HepG2 (cell line): ENCODE results near the gene YEATS2. TPM values are rescaled to one million over a fixed set of nuclear protein-coding genes. Genes with fewer than 3 reads are reported as not detected.

ENCODE experiments used
- ARNT ChIP-seq: fragments of 450-650 bp; IDR thresholded peaks from 2 replicates; pipeline ENCODE4 v1.6.1; 2017
- BORCS8-MEF2B ChIP-seq: sonication (generic); formaldehyde crosslinking; IDR thresholded peaks from 2 replicates; pipeline ENCODE4 v1.8.0; 2022; ENCODE audit warnings: mild to moderate bottlenecking, missing genetic modification reagents
- DNMT3B ChIP-seq: conservative IDR thresholded peaks from 2 replicates; pipeline ENCODE4 v1.6.1; 2016; ENCODE audit warnings: missing biosample characterization, control low read depth
- FOXM1 ChIP-seq: sonication (generic); formaldehyde crosslinking; IDR thresholded peaks from 2 replicates; pipeline ENCODE4 v1.5.0; 2020; ENCODE audit warnings: missing genetic modification reagents
- MATR3 ChIP-seq: sonication (generic); formaldehyde crosslinking; IDR thresholded peaks from 2 replicates; pipeline ENCODE4 v1.4.0; 2020; ENCODE audit warnings: missing genetic modification reagents
- NONO ChIP-seq, 2 experiments: fragments of 450-650 bp in 1 of 2; sonication (generic) in 1 of 2; formaldehyde crosslinking in 1 of 2; IDR thresholded peaks in 1 of 2; conservative IDR thresholded peaks in 1 of 2; 2 replicates each; pipeline versions ENCODE4 v1.6.1 to v1.8.0; 2017 to 2022; ENCODE audit warnings: mild to moderate bottlenecking in 1 of 2, missing genetic modification reagents in 1 of 2, moderate library complexity in 1 of 2
- POLR2G ChIP-seq: fragments of 200-400 bp; formaldehyde crosslinking; IDR thresholded peaks from 2 replicates; pipeline ENCODE4 v1.6.1; 2018; ENCODE audit warnings: mild to moderate bottlenecking, low read depth, low read length, moderate library complexity
- RAD21 ChIP-seq: fragments of 450-650 bp; formaldehyde crosslinking; IDR thresholded peaks from 2 replicates; pipeline ENCODE4 v1.5.0; 2020; ENCODE audit warnings: mild to moderate bottlenecking
- SALL1 ChIP-seq: sonication (generic); formaldehyde crosslinking; IDR thresholded peaks from 2 replicates; pipeline ENCODE4 v1.8.0; 2022; ENCODE audit warnings: mild to moderate bottlenecking, missing genetic modification reagents
- SMARCC2 ChIP-seq: fragments of 450-650 bp; IDR thresholded peaks from 2 replicates; pipeline ENCODE4 v1.6.1; 2017; ENCODE audit warnings: antibody characterized with exemption, mild to moderate bottlenecking
- SOX13 ChIP-seq, 3 experiments: fragments of 450-650 bp in 1 of 3; sonication (generic) in 1 of 3; formaldehyde crosslinking in 1 of 3; IDR thresholded peaks in 2 of 3; conservative IDR thresholded peaks in 1 of 3; 2 replicates each; pipeline versions ENCODE4 v1.5.0 to v1.6.1; 2016 to 2020; ENCODE audit warnings: antibody characterized with exemption in 1 of 3, mild to moderate bottlenecking in 1 of 3, missing compliant biosample characterization in 1 of 3, missing genetic modification reagents in 1 of 3, moderate library complexity in 1 of 3
- ZKSCAN5 ChIP-seq: sonication (generic); formaldehyde crosslinking; IDR thresholded peaks from 2 replicates; pipeline ENCODE4 v1.5.1; 2020; ENCODE audit warnings: mild to moderate bottlenecking, missing genetic modification reagents
- ZNF354B ChIP-seq: sonication (generic); formaldehyde crosslinking; IDR thresholded peaks from 2 replicates; pipeline ENCODE4 v1.8.0; 2022; ENCODE audit warnings: mild to moderate bottlenecking, missing genetic modification reagents
- ZNF460 ChIP-seq: sonication (generic); formaldehyde crosslinking; IDR thresholded peaks from 2 replicates; pipeline ENCODE4 v1.5.1; 2020; ENCODE audit warnings: missing genetic modification reagents, mild to moderate bottlenecking, borderline replicate concordance
- ZNF564 ChIP-seq: sonication (generic); formaldehyde crosslinking; IDR thresholded peaks from 2 replicates; pipeline ENCODE4 v1.8.1; 2023; ENCODE audit warnings: mild to moderate bottlenecking, missing genetic modification reagents
- ZNF572 ChIP-seq: sonication (generic); formaldehyde crosslinking; IDR thresholded peaks from 2 replicates; pipeline ENCODE4 v1.5.1; 2020; ENCODE audit warnings: mild to moderate bottlenecking, missing genetic modification reagents
- ZNF709 ChIP-seq: sonication (generic); formaldehyde crosslinking; IDR thresholded peaks from 2 replicates; pipeline ENCODE4 v1.5.0; 2020; ENCODE audit warnings: mild to moderate bottlenecking, missing genetic modification reagents
- ZNF720 ChIP-seq: sonication (generic); formaldehyde crosslinking; IDR thresholded peaks from 2 replicates; pipeline ENCODE4 v1.4.0; 2020; ENCODE audit warnings: missing genetic modification reagents
- ZNF747 ChIP-seq: sonication (generic); formaldehyde crosslinking; IDR thresholded peaks from 2 replicates; pipeline ENCODE4 v1.8.1; 2023; ENCODE audit warnings: missing genetic modification reagents, mild to moderate bottlenecking, borderline replicate concordance
- polyA plus RNA-seq, 8 experiments: library from polyadenylated mRNA; depleted of rRNA in 3 of 8; stranded (reverse) in 7 of 8; unstranded in 1 of 8; fragments of >200 nt; fragmentation: Illumina TruSeq in 4 of 8; extraction: Trizol in 4 of 8; gene quantifications; 2 replicates each; pipeline versions ENCODE4 v1.2.1 to v1.2.3, GENCODE V29; 2011 to 2016; ENCODE audit warnings: low read depth in 4 of 8, missing spikeins in 1 of 8, mixed read lengths in 1 of 8; ENCODE audit not compliant: insufficient read depth in 1 of 8
- total RNA-seq, 5 experiments: library from RNA; depleted of rRNA; stranded (reverse); fragments of >200 nt; fragmentation: Illumina TruSeq; extraction: Trizol; gene quantifications; 2 replicates each; pipeline ENCODE4 v1.2.3, GENCODE V29; 2016; ENCODE audit warnings: low read depth in 1 of 5
- TF ChIP-seq, protein P1 (sequence below): sonication (generic); formaldehyde crosslinking; IDR thresholded peaks from 2 replicates; pipeline ENCODE4 v1.5.0; 2020; ENCODE audit warnings: mild to moderate bottlenecking, missing genetic modification reagents, moderate library complexity
- TF ChIP-seq, protein P2 (sequence below): sonication (generic); formaldehyde crosslinking; IDR thresholded peaks from 2 replicates; pipeline ENCODE4 v1.8.1; 2023; ENCODE audit warnings: mild to moderate bottlenecking, moderate library complexity, missing genetic modification reagents
- TF ChIP-seq, protein P3 (sequence below): sonication (generic); formaldehyde crosslinking; IDR thresholded peaks from 2 replicates; pipeline ENCODE4 v1.8.0; 2022; ENCODE audit warnings: missing genetic modification reagents, mild to moderate bottlenecking, borderline replicate concordance
- TF ChIP-seq, protein P4 (sequence below): sonication (generic); formaldehyde crosslinking; conservative IDR thresholded peaks from 2 replicates; pipeline ENCODE4 v1.4.0; 2020; ENCODE audit warnings: missing genetic modification reagents
- TF ChIP-seq, protein P5 (sequence below): sonication (generic); formaldehyde crosslinking; IDR thresholded peaks from 2 replicates; pipeline ENCODE4 v1.5.0; 2020; ENCODE audit warnings: missing genetic modification reagents, mild to moderate bottlenecking, borderline replicate concordance

YEATS2 gene
- total and polyA plus RNA-seq, 2 of the 13 experiments (the other 11 are each of a cell fraction or from before 2014, with no cell fraction given), result 18.6 to 33.7 TPM

DNA sequence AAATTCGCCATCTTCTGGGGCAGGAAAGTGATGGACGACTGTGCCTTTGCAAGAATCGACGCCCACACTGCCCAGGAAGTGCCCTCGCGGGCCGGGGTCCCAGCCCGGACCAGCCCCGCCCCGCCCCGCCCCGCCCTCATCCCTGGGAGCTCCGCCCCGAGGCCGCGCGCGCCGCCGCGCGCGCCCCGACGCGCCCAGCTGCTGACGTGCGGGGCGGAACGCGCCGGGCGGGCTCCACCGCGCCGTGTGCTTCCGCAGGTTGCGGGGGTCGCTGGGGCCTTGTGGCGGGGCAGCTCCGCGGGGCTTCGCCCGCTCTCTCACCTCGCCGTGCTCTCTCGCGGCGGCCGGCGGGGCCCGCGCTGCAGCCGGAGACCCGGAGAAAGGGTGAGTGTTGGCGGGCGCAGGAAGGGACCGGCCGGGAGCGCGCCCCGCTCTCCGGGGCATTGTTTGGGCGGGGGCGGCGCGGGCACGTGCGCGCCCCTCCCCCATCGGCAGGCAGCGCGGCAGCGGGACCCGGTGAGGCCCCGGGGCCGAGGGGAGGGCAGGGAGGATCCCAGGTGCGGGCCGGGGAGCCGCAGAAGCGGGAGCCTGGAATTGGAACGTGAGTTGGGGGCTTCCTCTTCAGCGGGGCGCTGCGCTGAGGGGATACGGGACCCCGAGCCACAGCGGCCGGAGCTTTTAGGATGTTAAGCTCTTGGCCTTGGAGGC is at the start of gene YEATS2 (continued):
- TF ChIP-seq, protein P1, sequence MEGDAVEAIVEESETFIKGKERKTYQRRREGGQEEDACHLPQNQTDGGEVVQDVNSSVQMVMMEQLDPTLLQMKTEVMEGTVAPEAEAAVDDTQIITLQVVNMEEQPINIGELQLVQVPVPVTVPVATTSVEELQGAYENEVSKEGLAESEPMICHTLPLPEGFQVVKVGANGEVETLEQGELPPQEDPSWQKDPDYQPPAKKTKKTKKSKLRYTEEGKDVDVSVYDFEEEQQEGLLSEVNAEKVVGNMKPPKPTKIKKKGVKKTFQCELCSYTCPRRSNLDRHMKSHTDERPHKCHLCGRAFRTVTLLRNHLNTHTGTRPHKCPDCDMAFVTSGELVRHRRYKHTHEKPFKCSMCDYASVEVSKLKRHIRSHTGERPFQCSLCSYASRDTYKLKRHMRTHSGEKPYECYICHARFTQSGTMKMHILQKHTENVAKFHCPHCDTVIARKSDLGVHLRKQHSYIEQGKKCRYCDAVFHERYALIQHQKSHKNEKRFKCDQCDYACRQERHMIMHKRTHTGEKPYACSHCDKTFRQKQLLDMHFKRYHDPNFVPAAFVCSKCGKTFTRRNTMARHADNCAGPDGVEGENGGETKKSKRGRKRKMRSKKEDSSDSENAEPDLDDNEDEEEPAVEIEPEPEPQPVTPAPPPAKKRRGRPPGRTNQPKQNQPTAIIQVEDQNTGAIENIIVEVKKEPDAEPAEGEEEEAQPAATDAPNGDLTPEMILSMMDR, result no peak
- peak; percentile 83 for TF ChIP-seq BORCS8-MEF2B (CRISPR knock-in tag)
- TF ChIP-seq ZKSCAN5 (CRISPR knock-in tag), result no peak
- TF ChIP-seq, protein P2, sequence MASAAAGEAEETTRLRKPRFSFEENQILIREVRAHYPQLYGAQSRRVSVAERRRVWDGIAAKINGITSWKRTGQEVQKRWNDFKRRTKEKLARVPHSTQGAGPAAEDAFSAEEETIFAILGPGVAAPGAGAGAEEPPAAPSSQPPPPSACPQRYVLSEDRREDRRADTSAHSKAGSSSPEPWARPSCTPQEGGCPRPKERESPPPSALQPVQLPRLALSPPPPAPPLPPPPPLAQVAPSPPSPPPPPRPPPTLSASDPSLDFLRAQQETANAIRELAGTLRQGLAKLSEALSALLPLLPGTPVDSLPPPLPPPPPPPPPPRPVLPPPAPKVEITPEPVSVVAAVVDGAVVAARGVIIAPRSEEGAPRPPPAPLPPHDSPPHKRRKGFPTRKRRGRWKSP (CRISPR knock-in tag), result 0 out of 2 replicates have a peak, but pooled peaks have one; percentile 12
- TF ChIP-seq, protein P3, sequence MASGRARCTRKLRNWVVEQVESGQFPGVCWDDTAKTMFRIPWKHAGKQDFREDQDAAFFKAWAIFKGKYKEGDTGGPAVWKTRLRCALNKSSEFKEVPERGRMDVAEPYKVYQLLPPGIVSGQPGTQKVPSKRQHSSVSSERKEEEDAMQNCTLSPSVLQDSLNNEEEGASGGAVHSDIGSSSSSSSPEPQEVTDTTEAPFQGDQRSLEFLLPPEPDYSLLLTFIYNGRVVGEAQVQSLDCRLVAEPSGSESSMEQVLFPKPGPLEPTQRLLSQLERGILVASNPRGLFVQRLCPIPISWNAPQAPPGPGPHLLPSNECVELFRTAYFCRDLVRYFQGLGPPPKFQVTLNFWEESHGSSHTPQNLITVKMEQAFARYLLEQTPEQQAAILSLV (CRISPR knock-in tag), result peak; percentile 29; the same call in 1 of the 2 replicates
- TF ChIP-seq, protein P4, sequence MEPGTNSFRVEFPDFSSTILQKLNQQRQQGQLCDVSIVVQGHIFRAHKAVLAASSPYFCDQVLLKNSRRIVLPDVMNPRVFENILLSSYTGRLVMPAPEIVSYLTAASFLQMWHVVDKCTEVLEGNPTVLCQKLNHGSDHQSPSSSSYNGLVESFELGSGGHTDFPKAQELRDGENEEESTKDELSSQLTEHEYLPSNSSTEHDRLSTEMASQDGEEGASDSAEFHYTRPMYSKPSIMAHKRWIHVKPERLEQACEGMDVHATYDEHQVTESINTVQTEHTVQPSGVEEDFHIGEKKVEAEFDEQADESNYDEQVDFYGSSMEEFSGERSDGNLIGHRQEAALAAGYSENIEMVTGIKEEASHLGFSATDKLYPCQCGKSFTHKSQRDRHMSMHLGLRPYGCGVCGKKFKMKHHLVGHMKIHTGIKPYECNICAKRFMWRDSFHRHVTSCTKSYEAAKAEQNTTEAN, result 0 out of 2 replicates have a peak, but pooled peaks have one; percentile 39
- TF ChIP-seq FOXM1 (CRISPR knock-in tag), result no peak
- TF ChIP-seq MATR3 (CRISPR knock-in tag), result no peak
- no peak for TF ChIP-seq NONO (IDR thresholded peaks at IDR 0.05)
- TF ChIP-seq NONO (CRISPR knock-in tag; conservative IDR thresholded peaks at IDR 0.05), result peak; percentile 76
- no peak for TF ChIP-seq SMARCC2
- TF ChIP-seq POLR2G, result peak; percentile 83
- peak; percentile 70; the same call in 1 of the 2 replicates for TF ChIP-seq ZNF709 (CRISPR knock-in tag)
- no peak for TF ChIP-seq ZNF460 (CRISPR knock-in tag)
- TF ChIP-seq ZNF564 (CRISPR knock-in tag), result peak; percentile 30; the same call in 1 of the 2 replicates
- TF ChIP-seq DNMT3B, result no peak
- TF ChIP-seq SOX13 (IDR thresholded peaks at IDR 0.05), result no peak
- TF ChIP-seq SOX13 (CRISPR knock-in tag; conservative IDR thresholded peaks at IDR 0.05 in 1 of 2, IDR thresholded peaks at IDR 0.05 in 1 of 2), result peak in 1 of 2 experiments; percentile 57; a peak in 1 of 4 replicates
- peak; percentile 63 for TF ChIP-seq RAD21
- TF ChIP-seq, protein P5, sequence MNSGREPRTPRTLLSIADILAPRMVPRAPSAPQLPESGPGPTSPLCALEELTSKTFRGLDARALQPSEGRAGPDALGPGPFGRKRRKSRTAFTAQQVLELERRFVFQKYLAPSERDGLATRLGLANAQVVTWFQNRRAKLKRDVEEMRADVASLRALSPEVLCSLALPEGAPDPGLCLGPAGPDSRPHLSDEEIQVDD (CRISPR knock-in tag), result no peak; the same call in 1 of the 2 replicates
- no peak for TF ChIP-seq ZNF572
- no peak; the same call in 1 of the 2 replicates for TF ChIP-seq ZNF747 (CRISPR knock-in tag)
- TF ChIP-seq ARNT, result no peak
- TF ChIP-seq ZNF354B (CRISPR knock-in tag), result no peak
- TF ChIP-seq SALL1 (CRISPR knock-in tag), result peak; percentile 41; the same call in 1 of the 2 replicates
- TF ChIP-seq ZNF720 (CRISPR knock-in tag), result no peak
